Endodermal cell (in vitro differentiated cells): ENCODE measurements around the gene CDADC1. TPM values are rescaled to one million over a fixed set of nuclear protein-coding genes. Genes with fewer than 3 reads are reported as not detected.
A peak's percentile ranks its signal among the peaks of the same experiment; 100 is the strongest.

Experiments
- DNase-seq: peaks from one replicate; pipeline ENCODE4 v3.0.0-alpha.2; 2017
- H3K27ac ChIP-seq: 2 replicates; pipeline ENCODE4 v1.5.1; 2013; ENCODE audit warnings: mild to moderate bottlenecking, low read depth, low read length, moderate library complexity
- H3K27me3 ChIP-seq: 2 replicates; pipeline ENCODE4 v1.6.1; 2013; ENCODE audit warnings: mild to moderate bottlenecking, low read length, moderate library complexity; ENCODE audit not compliant: insufficient read depth, control insufficient read depth, poor library complexity, severe bottlenecking
- H3K36me3 ChIP-seq: 2 replicates; pipeline ENCODE4 v1.7.0; 2013; ENCODE audit warnings: mild to moderate bottlenecking, low read length, moderate library complexity; ENCODE audit not compliant: control insufficient read depth, insufficient read depth
- H3K4me1 ChIP-seq: one replicate; pipeline ENCODE4 v1.7.0; 2013; ENCODE audit warnings: low read length; ENCODE audit not compliant: control insufficient read depth, insufficient read depth
- H3K4me3 ChIP-seq: 2 replicates; pipeline ENCODE4 v1.5.1; 2013; ENCODE audit warnings: mild to moderate bottlenecking, low read length, moderate library complexity
- H3K9ac ChIP-seq: 2 replicates; pipeline ENCODE4 v1.6.1; 2013; ENCODE audit warnings: mild to moderate bottlenecking, low read length, moderate library complexity; ENCODE audit not compliant: poor library complexity, severe bottlenecking; ENCODE audit errors: extremely low read depth
- H3K9me3 ChIP-seq: 2 replicates; pipeline ENCODE4 v1.6.1; 2013; ENCODE audit warnings: mild to moderate bottlenecking, low read length, moderate library complexity; ENCODE audit not compliant: control insufficient read depth
- H3K27ac Mint-ChIP-seq: 2 replicates; pipeline ENCODE4 v1.8.0; 2020; ENCODE audit warnings: mixed read lengths
- H3K27me3 Mint-ChIP-seq: 2 replicates; pipeline ENCODE4 v1.8.0; 2021; ENCODE audit warnings: mild to moderate bottlenecking, mixed read lengths; ENCODE audit not compliant: insufficient read depth
- H3K36me3 Mint-ChIP-seq: 2 replicates; pipeline ENCODE4 v1.8.0; 2020; ENCODE audit warnings: low read depth, mixed read lengths
- H3K4me1 Mint-ChIP-seq: 2 replicates; pipeline ENCODE4 v1.8.0; 2020; ENCODE audit warnings: mixed read lengths
- H3K4me3 Mint-ChIP-seq: 2 replicates; pipeline ENCODE4 v1.8.0; 2020; ENCODE audit warnings: mild to moderate bottlenecking, moderate library complexity, mixed read lengths
- H3K9me3 Mint-ChIP-seq: 2 replicates; pipeline ENCODE4 v1.8.0; 2020; ENCODE audit warnings: mild to moderate bottlenecking, mixed read lengths
- CTCF ChIP-seq: fragments of 200-600 bp; sonication (generic); conservative IDR thresholded peaks from 2 replicates; pipeline ENCODE4 v1.5.0; 2021; ENCODE audit warnings: antibody characterized with exemption, mild to moderate bottlenecking
- WGBS, 2 experiments: methylation state at CpG; one replicate each; pipeline versions ENCODE4 v1.1.5 to v1.1.7; 2013; ENCODE audit warnings: missing lambda C conversion rate in 2 of 2, mixed read lengths in 1 of 2; ENCODE audit not compliant: insufficient coverage in 1 of 2, insufficient read length in 1 of 2; 5-methylcytosine and 5-hydroxymethylcytosine counted together
- total RNA-seq, 2 donors: library from RNA; stranded (reverse); fragmentation: NEBNext Ultra II Directional in 1 of 2; extraction: Animal tissue kit (Norgen Biotek cat#: 25700) in 1 of 2; gene quantifications; 2 replicates in 1 of 2; 3 replicates in 1 of 2; pipeline ENCODE4 v1.2.1, GENCODE V29; 2021

CDADC1 gene
- total RNA-seq, 2 donors from 2014 or later, result 6.0 to 15.8 TPM

GRCh38 chr13:49220036-49220855 is 27.5 kb upstream of the CDADC1 start, which contains the start of gene MLNR:
MLNR (plus strand) TSS chr13:49220338; CDS start chr13:49220338, 0 bp downstream.
- peak; percentile 72 for TF ChIP-seq CTCF
- Histone ChIP-seq H3K4me1 (no peaks in the 10 kb centered on the region), H3K36me3 (no peaks in the 10 kb centered on the region), H3K27me3 (peaks cover 79% of the 10 kb centered on the region), H3K9me3 (no peaks in the 10 kb centered on the region), H3K4me3 (peak within 1 kb of the TSS; percentile 52), H3K9ac (no peak within 1 kb of the TSS), H3K27ac (no peak within 1 kb of the TSS)
- Mint-ChIP-seq H3K36me3 (no peaks in the 10 kb centered on the region), H3K27me3 (peaks cover 91% of the 10 kb centered on the region), H3K9me3 (no peaks in the 10 kb centered on the region), H3K4me1 (peaks cover 19% of the 10 kb centered on the region), H3K4me3 (peak within 1 kb of the TSS; percentile 43), H3K27ac (no peak within 1 kb of the TSS)
- peak; percentile 91 for DNase-seq
- WGBS, 2 experiments, result 5 to 9% methylated on average over 60 to 111 of the region's 111 CpGs

- H3K27ac ChIP-seq, result no peak overlapping the region
- H3K9ac ChIP-seq, result no peak overlapping the region
- Mint-ChIP-seq H3K27ac (no peak overlapping the region), H3K4me3 (peak overlapping the region; percentile 37), H3K9me3 (no peaks in the 10 kb centered on the region), H3K4me1 (peaks cover 19% of the 10 kb centered on the region), H3K27me3 (peaks cover 95% of the 10 kb centered on the region), H3K36me3 (no peaks in the 10 kb centered on the region)
- 11 to 12% methylated on average over 43 to 73 of the region's 73 CpGs for WGBS, 2 experiments
- peak; percentile 75 for DNase-seq
- no peaks in the 10 kb centered on the region for H3K9me3 ChIP-seq
- peak overlapping the region; percentile 52 for H3K4me3 ChIP-seq
- H3K27me3 ChIP-seq, result peaks cover 79% of the 10 kb centered on the region
- TF ChIP-seq CTCF, result no peak
- no peaks in the 10 kb centered on the region for H3K36me3 ChIP-seq
- no peaks in the 10 kb centered on the region for H3K4me1 ChIP-seq
These were observed 26.7 kb upstream of the CDADC1 start for GRCh38 chr13:49220856-49221589.

- H3K27ac ChIP-seq, result no peak overlapping the region
- H3K27me3 Mint-ChIP-seq, result peaks cover 92% of the 10 kb centered on the region
- H3K4me1 ChIP-seq, result no peaks in the 10 kb centered on the region
- no peak for DNase-seq
- no peak overlapping the region for H3K4me3 ChIP-seq
- H3K9me3 Mint-ChIP-seq, result no peaks in the 10 kb centered on the region
- WGBS, 2 experiments, result 89 to 93% methylated on average over 4 of the region's 4 CpGs
- no peak overlapping the region for H3K27ac Mint-ChIP-seq
- TF ChIP-seq CTCF, result no peak
- H3K36me3 Mint-ChIP-seq, result no peaks in the 10 kb centered on the region
- H3K9me3 ChIP-seq, result no peaks in the 10 kb centered on the region
- H3K36me3 ChIP-seq, result no peaks in the 10 kb centered on the region
- peak overlapping the region; percentile 29 for H3K4me3 Mint-ChIP-seq
- H3K4me1 Mint-ChIP-seq, result peaks cover 15% of the 10 kb centered on the region
- H3K27me3 ChIP-seq, result peaks cover 79% of the 10 kb centered on the region
- H3K9ac ChIP-seq, result no peak overlapping the region
These were observed 26.1 kb upstream of the CDADC1 start for GRCh38 chr13:49221590-49221965.
